ENCODE data around the gene MYL7.
A peak's percentile ranks its signal among the peaks of the same experiment; 100 is the strongest.

The MYL7 gene

DNA sequence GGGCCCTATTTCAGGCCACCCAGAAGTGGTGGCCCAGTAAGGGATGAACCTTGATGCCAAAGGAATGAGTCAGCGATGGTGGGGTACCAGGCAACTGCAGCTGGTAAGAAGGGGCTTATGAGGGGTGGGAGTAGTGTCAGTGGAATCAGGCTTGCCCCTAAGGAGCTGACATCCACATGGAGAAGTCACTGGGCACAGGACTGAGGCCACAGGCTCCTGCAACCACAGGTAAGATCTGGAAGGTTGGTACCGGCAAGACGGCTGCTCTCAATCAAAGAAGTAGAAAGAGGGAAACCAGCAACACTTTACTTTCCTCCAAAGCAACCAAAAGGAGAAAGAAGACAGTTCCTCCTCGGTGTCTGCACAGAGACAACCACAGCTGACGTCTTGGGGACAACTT is 45.6 kb upstream of the MYL7 start:
- DNase-seq (ENCODE audit: low read depth, low spot score): no peak
- in situ Hi-C loops (cut with HindIII; ENCODE audit: low sequenced_read_pairs): no loop called here
- TF ChIP-seq, protein P1, sequence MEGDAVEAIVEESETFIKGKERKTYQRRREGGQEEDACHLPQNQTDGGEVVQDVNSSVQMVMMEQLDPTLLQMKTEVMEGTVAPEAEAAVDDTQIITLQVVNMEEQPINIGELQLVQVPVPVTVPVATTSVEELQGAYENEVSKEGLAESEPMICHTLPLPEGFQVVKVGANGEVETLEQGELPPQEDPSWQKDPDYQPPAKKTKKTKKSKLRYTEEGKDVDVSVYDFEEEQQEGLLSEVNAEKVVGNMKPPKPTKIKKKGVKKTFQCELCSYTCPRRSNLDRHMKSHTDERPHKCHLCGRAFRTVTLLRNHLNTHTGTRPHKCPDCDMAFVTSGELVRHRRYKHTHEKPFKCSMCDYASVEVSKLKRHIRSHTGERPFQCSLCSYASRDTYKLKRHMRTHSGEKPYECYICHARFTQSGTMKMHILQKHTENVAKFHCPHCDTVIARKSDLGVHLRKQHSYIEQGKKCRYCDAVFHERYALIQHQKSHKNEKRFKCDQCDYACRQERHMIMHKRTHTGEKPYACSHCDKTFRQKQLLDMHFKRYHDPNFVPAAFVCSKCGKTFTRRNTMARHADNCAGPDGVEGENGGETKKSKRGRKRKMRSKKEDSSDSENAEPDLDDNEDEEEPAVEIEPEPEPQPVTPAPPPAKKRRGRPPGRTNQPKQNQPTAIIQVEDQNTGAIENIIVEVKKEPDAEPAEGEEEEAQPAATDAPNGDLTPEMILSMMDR (IDR thresholded peaks at IDR 0.05; ENCODE audit: low read depth, low read length): no peak
- H3K4me3 ChIP-seq (ENCODE audit: low read depth, low read length): no peak overlapping the region

DNA sequence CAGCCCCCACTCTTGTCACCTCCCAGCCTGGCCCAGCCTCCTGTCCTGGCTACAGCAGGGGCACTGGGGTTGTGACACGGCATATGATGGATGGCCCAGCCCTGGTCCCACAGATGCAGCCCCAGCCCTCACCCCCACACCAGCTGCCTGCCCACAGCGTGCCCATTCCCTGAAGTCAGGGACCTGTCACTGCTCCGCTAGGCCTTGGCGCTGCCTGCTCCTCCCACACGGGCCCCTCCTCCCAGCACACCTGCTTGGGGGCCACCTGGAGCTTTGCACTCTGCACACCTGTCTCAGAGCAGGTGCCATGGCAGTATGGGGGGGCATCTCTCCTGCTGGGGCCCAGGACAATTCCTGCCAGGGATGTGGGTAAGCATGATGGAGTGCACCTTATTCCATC is 44.6 kb upstream of the MYL7 start:
- H3K4me3 ChIP-seq (ENCODE audit: low read depth, low read length): no peak overlapping the region
- TF ChIP-seq, protein P1 (IDR thresholded peaks at IDR 0.05; ENCODE audit: low read depth, low read length): no peak
- DNase-seq (ENCODE audit: low read depth, low spot score): no peak
- in situ Hi-C loops (cut with HindIII; ENCODE audit: low sequenced_read_pairs): no loop called here

DNA sequence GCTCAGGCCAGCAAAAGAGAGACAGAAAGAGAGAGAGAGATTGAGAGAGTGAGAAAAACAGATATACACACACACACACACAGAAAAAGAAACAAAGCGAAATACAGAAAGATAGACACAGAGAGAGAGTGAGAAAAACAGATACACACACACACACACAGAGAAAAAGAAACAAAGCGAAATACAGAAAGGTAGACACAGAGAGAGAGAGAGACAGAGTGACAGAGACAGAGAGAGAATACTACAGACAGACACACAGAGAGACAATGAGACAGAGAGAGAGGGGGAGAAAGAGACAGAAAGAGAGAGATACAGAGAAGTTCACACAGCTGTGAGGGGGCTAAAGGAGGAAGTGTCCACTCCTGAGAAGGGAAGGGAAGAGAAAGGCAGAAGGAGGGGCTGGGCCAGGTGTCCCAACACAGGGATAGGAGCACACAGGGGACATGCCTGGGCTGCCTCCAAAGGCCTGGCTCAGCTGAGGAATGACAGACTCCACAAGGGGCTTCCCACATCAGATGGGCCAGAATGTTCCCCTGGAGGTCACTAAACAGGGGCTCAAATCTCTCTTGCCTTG is 43.8 kb upstream of the MYL7 start:
- in situ Hi-C loops (cut with HindIII; ENCODE audit: low sequenced_read_pairs): no loop called here
- DNase-seq (ENCODE audit: low read depth, low spot score): no peak
- no peak overlapping the region for H3K4me3 ChIP-seq (ENCODE audit: low read depth, low read length)
- TF ChIP-seq, protein P1 (IDR thresholded peaks at IDR 0.05; ENCODE audit: low read depth, low read length): no peak

DNA sequence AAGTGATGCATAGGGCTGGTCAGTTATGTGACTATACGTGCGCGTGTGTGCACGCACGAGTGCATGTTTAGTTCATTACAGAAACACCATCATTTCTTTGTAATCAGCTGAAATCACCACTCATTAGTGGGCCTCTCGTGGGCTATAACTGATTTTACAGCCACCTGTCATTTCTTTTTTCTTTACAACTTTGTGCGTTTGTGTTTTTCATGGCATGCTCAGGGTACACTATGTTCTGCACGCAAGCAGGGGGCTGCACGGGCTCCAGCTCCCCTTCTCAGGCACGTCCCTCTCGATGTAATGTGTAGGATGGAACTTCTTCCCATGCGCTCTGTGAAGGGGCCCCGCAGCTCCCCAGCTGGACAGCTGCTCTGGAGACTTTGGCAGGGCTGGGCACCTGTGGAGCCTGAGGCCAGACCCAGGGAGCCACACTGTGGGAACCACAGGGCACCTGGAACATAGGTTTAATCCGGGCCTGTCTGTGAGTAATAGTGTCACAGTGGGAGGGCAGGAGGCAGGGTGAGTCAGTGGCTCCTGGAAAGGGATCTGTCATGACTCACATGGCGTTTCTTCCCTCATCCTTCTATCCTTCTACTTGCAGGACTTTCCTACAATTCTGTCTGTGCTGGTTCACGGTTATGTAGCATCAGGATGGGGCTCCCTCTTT is 43.2 kb upstream of the MYL7 start:
- DNase-seq (ENCODE audit: low read depth, low spot score): peak; percentile 93
- in situ Hi-C loops (cut with HindIII; ENCODE audit: low sequenced_read_pairs): no loop called here
- TF ChIP-seq, protein P1 (IDR thresholded peaks at IDR 0.05; ENCODE audit: low read depth, low read length): no peak

DNA sequence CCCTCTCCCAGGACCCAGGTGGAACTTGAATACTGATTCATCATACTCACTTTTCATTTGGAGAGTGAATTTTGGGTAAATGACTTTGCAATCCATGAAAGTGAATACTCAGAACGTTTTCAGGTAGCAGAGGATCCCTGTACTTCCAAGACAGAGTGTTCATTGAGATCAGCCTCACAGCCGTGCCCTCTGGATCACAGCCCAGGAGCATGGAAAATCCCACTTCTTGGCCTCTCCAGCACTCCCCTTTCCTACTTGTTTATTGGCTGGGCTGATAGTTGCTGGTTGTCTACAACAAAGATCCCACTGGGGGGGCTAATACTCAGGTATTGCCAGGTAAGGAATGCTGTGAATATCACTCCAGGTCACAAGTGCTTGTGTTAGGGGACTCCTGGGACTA is 42.3 kb upstream of the MYL7 start:
- TF ChIP-seq, protein P1 (IDR thresholded peaks at IDR 0.05; ENCODE audit: low read depth, low read length): no peak
- no peak overlapping the region for H3K4me3 ChIP-seq (ENCODE audit: low read depth, low read length)
- no peak for DNase-seq (ENCODE audit: low read depth, low spot score)
- in situ Hi-C loops (cut with HindIII; ENCODE audit: low sequenced_read_pairs): no loop called here

More for the DNA sequence above, 43.2 kb upstream of the MYL7 start:
- H3K4me3 ChIP-seq (ENCODE audit: low read depth, low read length): no peak overlapping the region

DNA sequence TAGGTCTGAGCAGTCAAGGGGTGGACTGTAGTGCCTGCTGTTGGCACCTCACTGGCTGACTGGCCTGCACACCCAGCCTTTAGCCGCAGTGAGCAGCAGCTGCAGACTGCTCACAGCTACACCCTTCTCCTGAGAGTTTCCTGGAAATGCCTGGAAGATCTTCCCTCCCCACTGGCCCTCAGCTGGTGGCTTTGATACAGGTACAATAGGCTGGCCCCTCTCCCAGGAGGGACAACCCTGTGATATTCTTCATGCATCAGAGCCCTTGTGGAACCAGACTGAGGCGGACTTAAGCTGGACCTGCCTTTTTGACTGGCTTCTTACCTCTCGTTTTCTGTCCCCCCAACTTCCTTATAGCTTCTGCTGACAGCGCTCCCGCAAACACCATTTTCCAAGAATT is 41.7 kb upstream of the MYL7 start:
- DNase-seq (ENCODE audit: low read depth, low spot score): no peak
- TF ChIP-seq, protein P1 (IDR thresholded peaks at IDR 0.05; ENCODE audit: low read depth, low read length): no peak
- in situ Hi-C loops (cut with HindIII; ENCODE audit: low sequenced_read_pairs): no loop called here

More for the DNA sequence above, 41.7 kb upstream of the MYL7 start:
- no peak overlapping the region for H3K4me3 ChIP-seq (ENCODE audit: low read depth, low read length)

All from astrocyte of the spinal cord (primary cell).